HepG2 (cell line): ENCODE measurements around the gene ANKFY1. TPM values are rescaled to one million over a fixed set of nuclear protein-coding genes. Genes with fewer than 3 reads are reported as not detected.

ENCODE experiments used
- AGO2 ChIP-seq: fragments of 200-400 bp; formaldehyde crosslinking; optimal IDR thresholded peaks from 2 replicates; pipeline ENCODE3; 2017; ENCODE audit warnings: mild to moderate bottlenecking, low read depth, low read length, moderate library complexity
- BCLAF1 ChIP-seq: fragments of 450-650 bp; IDR thresholded peaks from 2 replicates; pipeline ENCODE4 v1.6.1; 2017; ENCODE audit warnings: mild to moderate bottlenecking
- DRAP1 ChIP-seq: IDR thresholded peaks from 2 replicates; pipeline ENCODE4 v1.6.1; 2016; ENCODE audit warnings: missing genetic modification reagents, missing compliant biosample characterization
- FLYWCH1 ChIP-seq: sonication (generic); formaldehyde crosslinking; IDR thresholded peaks from 2 replicates; pipeline ENCODE4 v1.8.1; 2023; ENCODE audit warnings: mild to moderate bottlenecking, missing genetic modification reagents
- FOXA3 ChIP-seq: IDR thresholded peaks from 2 replicates; pipeline ENCODE4 v1.6.1; 2016; ENCODE audit warnings: missing genetic modification reagents, missing compliant biosample characterization
- KLF9 ChIP-seq: IDR thresholded peaks from 2 replicates; pipeline ENCODE4 v1.6.1; 2016; ENCODE audit warnings: low read depth
- MXD3 ChIP-seq: IDR thresholded peaks from 2 replicates; pipeline ENCODE4 v1.6.1; 2016; ENCODE audit warnings: mild to moderate bottlenecking, missing biosample characterization, missing genetic modification reagents
- NCOR1 ChIP-seq: fragments of 200-600 bp; sonication (generic); IDR thresholded peaks from 2 replicates; pipeline ENCODE4 v1.7.0; 2017; ENCODE audit warnings: antibody characterized with exemption, low read length, borderline replicate concordance
- PRMT3 ChIP-seq: sonication (generic); formaldehyde crosslinking; IDR thresholded peaks from 2 replicates; pipeline ENCODE4 v1.8.1; 2022; ENCODE audit warnings: low read depth, mild to moderate bottlenecking, moderate library complexity, missing genetic modification reagents, borderline replicate concordance
- RERE ChIP-seq: IDR thresholded peaks from 2 replicates; pipeline ENCODE4 v1.6.1; 2016; ENCODE audit warnings: low read depth, missing genetic modification reagents, missing compliant biosample characterization
- RFX5 ChIP-seq: IDR thresholded peaks from 2 replicates; pipeline ENCODE4 v1.6.1; 2011; ENCODE audit warnings: low read depth, low read length, improper control_type of control experiment
- SALL2 ChIP-seq: sonication (generic); formaldehyde crosslinking; IDR thresholded peaks from 2 replicates; pipeline ENCODE4 v1.8.1; 2023; ENCODE audit warnings: mild to moderate bottlenecking, missing genetic modification reagents, inconsistent platforms
- SIX4 ChIP-seq: sonication (generic); formaldehyde crosslinking; IDR thresholded peaks from 2 replicates; pipeline ENCODE4 v1.4.0; 2020; ENCODE audit warnings: missing genetic modification reagents
- ZFP82 ChIP-seq: sonication (generic); formaldehyde crosslinking; IDR thresholded peaks from 2 replicates; pipeline ENCODE4 v1.5.1; 2020; ENCODE audit warnings: mild to moderate bottlenecking, missing genetic modification reagents, borderline replicate concordance
- ZNF382 ChIP-seq: sonication (generic); formaldehyde crosslinking; IDR thresholded peaks from 2 replicates; pipeline ENCODE4 v1.5.0; 2020; ENCODE audit warnings: missing genetic modification reagents, mild to moderate bottlenecking, borderline replicate concordance
- ZNF589 ChIP-seq: sonication (generic); formaldehyde crosslinking; conservative IDR thresholded peaks from 2 replicates; pipeline ENCODE4 v1.8.0; 2022; ENCODE audit warnings: mild to moderate bottlenecking, moderate library complexity, missing genetic modification reagents
- ZNF629 ChIP-seq: sonication (generic); formaldehyde crosslinking; conservative IDR thresholded peaks from 2 replicates; pipeline ENCODE4 v1.5.0; 2020; ENCODE audit warnings: missing genetic modification reagents
- ZNF703 ChIP-seq: sonication (generic); formaldehyde crosslinking; IDR thresholded peaks from 2 replicates; pipeline ENCODE4 v1.5.1; 2020; ENCODE audit warnings: missing genetic modification reagents, mild to moderate bottlenecking, moderate library complexity, borderline replicate concordance
- ZSCAN21 ChIP-seq: sonication (generic); formaldehyde crosslinking; IDR thresholded peaks from 2 replicates; pipeline ENCODE4 v1.8.0; 2022; ENCODE audit warnings: mild to moderate bottlenecking, missing genetic modification reagents, moderate library complexity, borderline replicate concordance
- polyA plus RNA-seq, 8 experiments: library from polyadenylated mRNA; depleted of rRNA in 3 of 8; stranded (reverse) in 7 of 8; unstranded in 1 of 8; fragments of >200 nt; fragmentation: Illumina TruSeq in 4 of 8; extraction: Trizol in 4 of 8; gene quantifications; 2 replicates each; pipeline versions ENCODE4 v1.2.1 to v1.2.3, GENCODE V29; 2011 to 2016; ENCODE audit warnings: low read depth in 4 of 8, missing spikeins in 1 of 8, mixed read lengths in 1 of 8; ENCODE audit not compliant: insufficient read depth in 1 of 8
- total RNA-seq, 5 experiments: library from RNA; depleted of rRNA; stranded (reverse); fragments of >200 nt; fragmentation: Illumina TruSeq; extraction: Trizol; gene quantifications; 2 replicates each; pipeline ENCODE4 v1.2.3, GENCODE V29; 2016; ENCODE audit warnings: low read depth in 1 of 5

The ANKFY1 gene
- total and polyA plus RNA-seq, 2 of the 13 experiments (the other 11 are each of a cell fraction or from before 2014, with no cell fraction given): 11.9 to 16.8 TPM

GRCh38 chr17:4310354-4311060 lies 46.7 kb upstream of the ANKFY1 start (continued):
- TF ChIP-seq RERE: no peak
- no peak for TF ChIP-seq ZSCAN21 (CRISPR knock-in tag)
- no peak for TF ChIP-seq AGO2
- TF ChIP-seq ZNF589: no peak
- TF ChIP-seq SIX4: no peak
- TF ChIP-seq FLYWCH1 (CRISPR knock-in tag): no peak
- no peak for TF ChIP-seq SALL2 (CRISPR knock-in tag)
- TF ChIP-seq NCOR1: peak; percentile 85; the same call in 1 of the 2 replicates
- TF ChIP-seq KLF9 (CRISPR knock-in tag): no peak
- no peak for TF ChIP-seq ZNF629
- no peak for TF ChIP-seq MXD3 (CRISPR knock-in tag)
- TF ChIP-seq ZNF382 (CRISPR knock-in tag): no peak
- no peak for TF ChIP-seq ZNF703 (CRISPR knock-in tag)
- no peak for TF ChIP-seq ZFP82 (CRISPR knock-in tag)
- TF ChIP-seq DRAP1 (CRISPR knock-in tag): no peak
- no peak for TF ChIP-seq BCLAF1
- TF ChIP-seq FOXA3 (CRISPR knock-in tag): peak; percentile 44; the same call in 1 of the 2 replicates
- no peak for TF ChIP-seq PRMT3 (CRISPR knock-in tag)
- no peak for TF ChIP-seq RFX5
